GM19438 (cell line): ENCODE data around the gene SLC39A11.
"Not testable (repeated sequence)": the region's sequence is repeated elsewhere in the genome, so short reads cannot be mapped to it uniquely, and the experiment has no call there.

Source experiments
- ATAC-seq: cut with Tn5 transposase; IDR thresholded peaks from one replicate; pipeline ENCODE4 v1.9.1; 2021; ENCODE audit warnings: low read depth; ENCODE audit not compliant: unreplicated experiment

SLC39A11 gene

DNA sequence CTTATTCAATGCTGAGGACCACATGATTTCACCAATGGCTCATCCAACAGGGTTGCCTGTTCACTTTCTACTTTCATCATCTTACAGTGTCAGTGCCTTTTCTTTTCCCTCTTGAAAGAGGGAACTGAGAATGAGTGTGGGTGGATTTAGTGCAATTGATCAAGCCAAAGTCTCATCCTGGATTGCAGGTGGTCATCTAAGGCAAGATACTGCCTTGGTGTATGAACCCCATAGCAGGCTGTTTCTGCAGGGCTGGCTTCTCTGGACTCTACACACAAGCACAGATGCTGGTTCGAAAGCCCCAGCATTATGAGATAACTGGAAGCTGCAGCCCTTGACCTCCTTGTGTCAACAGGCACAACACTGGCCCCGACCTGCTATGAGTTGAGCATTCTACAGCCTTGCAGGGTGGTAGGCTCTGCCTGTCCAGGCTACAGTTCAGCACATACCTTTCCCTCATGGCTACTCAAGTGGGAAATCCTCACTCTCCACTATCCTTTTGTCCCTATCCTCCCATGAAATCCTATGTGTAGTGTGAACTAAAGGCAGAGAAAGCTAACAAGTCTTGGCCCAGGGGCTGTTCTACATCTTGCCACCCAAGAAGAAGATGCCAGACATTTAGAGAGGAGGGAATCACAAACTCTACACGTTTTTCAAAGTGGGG, 358.7 kb downstream of the SLC39A11 start:
- ATAC-seq, result no peak

GRCh38 chr17:72732893-72733618, 359.4 kb downstream of the SLC39A11 start:
- ATAC-seq, result no peak

- ATAC-seq, result no peak
Observed at GRCh38 chr17:72730077-72730476, 362.4 kb downstream of the SLC39A11 start.

GRCh38 chr17:72726936-72727335, 365.6 kb downstream of the SLC39A11 start:
- ATAC-seq, result peak; percentile 89

- ATAC-seq, result no peak
Observed at GRCh38 chr17:72725433-72726068, 366.9 kb downstream of the SLC39A11 start.

GRCh38 chr17:72724267-72724666, 368.2 kb downstream of the SLC39A11 start:
- ATAC-seq, result no peak

DNA sequence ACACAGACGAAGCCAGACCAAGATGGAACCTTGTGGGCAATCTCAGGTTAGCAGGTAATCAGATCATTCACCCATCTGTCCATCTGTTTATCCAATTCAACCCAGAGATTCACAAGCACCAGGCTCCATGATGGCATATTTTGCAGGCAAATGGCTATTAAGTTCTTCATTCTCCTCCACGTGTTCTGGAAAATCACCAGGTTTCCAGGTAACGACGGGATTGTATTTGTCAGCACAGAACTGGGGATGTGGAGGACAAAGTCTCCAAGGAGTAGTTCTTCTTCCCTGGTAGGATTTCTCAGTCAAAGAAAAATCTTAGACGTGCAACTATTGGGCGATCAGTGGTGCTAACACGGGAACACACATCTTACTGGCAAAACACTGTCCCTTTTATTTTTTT, 368.8 kb downstream of the SLC39A11 start:
- ATAC-seq, result no peak

DNA sequence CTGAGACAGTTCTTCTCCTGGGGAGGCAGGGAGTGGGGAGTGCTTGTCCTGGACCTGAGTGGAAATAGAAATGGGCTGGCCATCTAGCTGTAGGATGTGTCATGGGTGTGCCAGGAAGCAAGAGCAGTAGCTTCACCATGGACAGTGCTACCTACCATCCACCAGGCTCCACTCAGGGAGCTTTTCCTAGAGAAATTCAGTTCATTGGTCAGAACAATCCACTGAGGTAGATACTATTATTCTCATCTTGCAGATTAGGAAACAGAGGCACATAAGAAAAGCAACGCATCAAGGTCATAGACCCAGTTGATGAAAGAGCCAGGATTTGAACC, 372.0 kb downstream of the SLC39A11 start:
- no peak for ATAC-seq

DNA sequence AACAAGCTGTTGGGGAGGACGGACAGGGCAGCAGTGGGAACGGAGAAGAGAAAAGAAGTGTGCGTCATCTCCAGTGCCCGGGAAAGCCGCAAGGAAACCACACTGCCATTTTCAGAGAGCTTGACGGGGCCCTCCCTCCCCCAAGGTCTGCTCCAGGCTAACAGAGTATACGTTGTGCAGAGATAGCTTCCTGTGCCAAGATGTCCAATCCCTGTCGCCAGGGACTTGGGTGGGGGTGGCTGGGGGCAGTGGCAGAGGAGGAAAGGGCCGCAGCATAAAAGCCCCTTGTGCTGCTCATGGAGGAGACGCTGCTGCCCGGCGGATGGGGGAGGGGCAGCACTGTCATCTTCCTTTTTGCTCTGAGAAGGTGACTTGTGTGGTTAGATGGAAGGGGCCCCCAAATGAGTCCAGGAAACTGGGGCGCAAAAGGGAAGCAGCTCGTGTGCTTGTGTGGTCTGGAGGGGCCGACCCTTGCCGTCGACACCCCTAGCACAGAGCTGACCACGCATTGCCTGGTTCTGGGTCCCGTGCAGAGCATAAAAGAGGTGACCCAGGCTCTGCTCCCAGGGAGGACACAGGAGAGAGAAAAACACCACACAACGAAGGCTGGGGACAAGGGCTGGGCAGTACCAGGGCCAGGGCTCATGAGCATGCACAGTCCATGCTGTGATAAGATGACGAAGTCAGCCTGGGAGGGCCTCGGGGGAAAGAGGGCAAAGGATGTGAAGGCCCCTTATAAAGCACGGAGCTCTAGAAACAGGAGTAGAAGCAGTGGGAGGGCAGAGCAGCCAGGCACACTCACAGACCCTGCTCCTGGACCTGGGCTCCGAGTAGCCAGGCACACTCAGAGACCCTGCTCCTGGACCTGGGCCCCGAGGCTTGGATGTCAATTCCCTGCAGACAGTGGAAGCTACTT, 372.7 kb downstream of the SLC39A11 start:
- peak; percentile 59 for ATAC-seq

DNA sequence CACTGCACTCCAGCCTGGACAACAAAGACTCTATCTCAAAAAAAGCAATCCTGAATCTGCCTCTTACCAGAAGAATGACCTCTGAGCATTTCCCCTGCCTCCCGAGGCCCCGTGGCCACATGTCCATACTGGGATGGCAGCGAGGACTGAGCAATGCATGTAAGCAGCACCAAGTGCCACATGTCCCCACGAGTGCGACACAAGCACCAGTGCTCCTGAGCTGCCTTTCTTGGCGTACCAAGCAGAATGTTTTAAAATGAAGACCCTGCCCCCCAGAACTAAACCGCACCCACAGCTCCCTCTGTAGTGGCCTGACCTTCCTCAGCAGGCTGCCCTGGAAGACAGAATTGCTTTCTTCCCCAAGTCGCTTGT, 373.3 kb downstream of the SLC39A11 start:
- no peak for ATAC-seq

DNA sequence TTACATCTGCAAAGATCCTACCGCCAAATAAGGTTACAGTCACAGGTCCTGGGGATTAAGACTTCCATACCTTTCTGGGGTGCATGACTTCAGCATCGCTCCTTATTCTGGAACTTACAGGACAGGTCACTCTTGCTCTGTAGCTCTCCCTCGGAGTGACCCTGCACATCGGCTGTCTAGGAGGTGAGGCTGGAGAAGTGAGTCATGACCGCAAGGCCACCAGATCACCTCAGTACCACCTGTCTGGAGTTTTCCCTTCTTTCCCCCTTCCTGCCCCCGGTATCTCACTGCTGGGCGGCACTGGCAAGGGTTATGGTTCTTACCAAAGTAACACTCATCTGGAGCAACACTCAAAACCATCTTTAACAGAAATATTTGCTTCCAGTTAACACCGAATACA, 374.8 kb downstream of the SLC39A11 start:
- ATAC-seq, result no peak

DNA sequence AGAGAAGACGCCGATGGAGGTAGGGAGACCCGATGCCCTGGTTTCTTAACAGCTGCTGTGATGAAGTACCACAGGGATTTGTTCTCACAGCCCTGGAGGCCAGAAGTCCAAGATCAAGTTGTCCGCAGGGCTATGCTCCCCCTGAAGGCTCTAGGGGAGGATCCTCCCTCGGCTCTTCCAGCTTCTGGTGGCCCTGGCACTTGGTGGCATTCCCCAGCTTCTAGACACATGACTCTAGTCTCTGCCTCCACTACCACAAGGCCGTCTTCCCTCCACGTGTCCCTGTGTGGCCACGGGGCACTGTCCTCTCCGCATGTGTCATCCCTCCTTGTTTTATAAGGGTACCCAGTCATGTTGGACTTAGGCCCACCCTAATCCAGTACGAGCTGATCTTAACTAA, 375.2 kb downstream of the SLC39A11 start:
- no peak for ATAC-seq

DNA sequence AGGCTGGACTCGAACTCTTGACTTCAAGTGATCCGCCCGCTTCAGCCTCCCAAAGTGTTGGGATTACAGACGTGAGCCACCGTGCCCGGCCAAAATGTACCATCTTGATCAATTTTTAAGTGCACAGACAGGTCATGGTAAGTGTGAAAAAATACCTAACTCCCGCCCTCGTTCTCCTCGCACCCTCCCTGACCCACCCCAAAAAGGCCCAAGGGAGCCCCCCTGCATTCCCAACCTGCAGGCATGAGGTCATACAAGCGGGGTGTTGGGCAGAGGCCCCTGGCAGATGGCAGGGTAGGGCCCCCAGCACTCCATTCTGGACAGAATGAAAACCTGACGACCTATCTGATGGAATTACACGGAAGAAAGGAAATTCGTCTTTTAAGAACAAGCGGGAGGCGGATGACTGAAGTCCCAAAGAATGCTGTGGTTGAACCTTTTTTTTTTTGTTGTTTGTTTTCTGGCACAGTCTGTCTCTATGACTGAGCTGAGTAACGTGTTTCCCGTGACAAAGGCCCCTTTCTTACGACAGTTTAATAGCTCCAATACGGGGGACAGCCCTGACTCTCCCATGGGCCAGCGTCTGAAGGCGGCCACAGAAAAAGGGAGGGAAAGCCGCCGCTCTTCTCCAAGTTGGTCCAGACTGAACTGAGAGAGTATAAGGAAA, 376.4 kb downstream of the SLC39A11 start:
- no peak for ATAC-seq

GRCh38 chr17:72714357-72714966, 378.0 kb downstream of the SLC39A11 start:
- ATAC-seq, result no peak

- ATAC-seq, result no peak
Observed at GRCh38 chr17:72713701-72714100, 378.8 kb downstream of the SLC39A11 start.

GRCh38 chr17:72711521-72712310, 380.8 kb downstream of the SLC39A11 start:
- ATAC-seq, result no peak

DNA sequence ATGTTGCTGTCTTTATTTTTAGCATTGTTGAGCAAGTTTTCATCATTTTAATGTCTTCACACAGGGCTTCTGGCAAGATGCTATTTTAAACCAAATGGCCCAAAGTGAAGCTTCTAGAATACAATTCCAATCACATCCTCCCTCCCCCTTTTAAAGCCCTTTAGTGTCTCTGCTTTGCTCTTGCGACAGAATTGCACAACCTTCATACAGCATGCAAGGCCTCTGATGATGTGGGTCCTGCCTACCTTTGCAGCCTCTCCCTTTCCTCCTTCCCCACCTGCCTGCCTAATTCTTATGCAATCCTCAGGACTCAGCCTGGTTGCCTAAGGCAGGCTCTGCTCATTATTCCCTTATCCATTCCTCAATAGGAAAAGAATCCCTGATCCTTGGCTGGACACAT, 381.7 kb downstream of the SLC39A11 start:
- no peak for ATAC-seq

- ATAC-seq, result no peak
Observed at GRCh38 chr17:72710202-72710601, 382.3 kb downstream of the SLC39A11 start.

- not testable (repeated sequence) for ATAC-seq
Observed at GRCh38 chr17:72708682-72709081, 383.8 kb downstream of the SLC39A11 start.
